ENCODE data around the gene ALK. TPM values are rescaled to one million over a fixed set of nuclear protein-coding genes. Genes with fewer than 3 reads are reported as not detected.

Gene ALK
- total RNA-seq, 1 donor from 2014 or later: not detected

GRCh38 chr2:29335396-29335795 is 586.0 kb downstream of the ALK start:
- H3K4me3 ChIP-seq (ENCODE audit: low read depth, low read length): no peak overlapping the region
- TF ChIP-seq CTCF (IDR thresholded peaks at IDR 0.05; ENCODE audit: insufficient read depth, low read length, severe bottlenecking): no peak
- DNase-seq (ENCODE audit: low read depth): no peak
- no peaks in the 10 kb centered on the region for H3K27me3 ChIP-seq (ENCODE audit: control insufficient read depth, insufficient read depth, low read length)
- H3K36me3 ChIP-seq (ENCODE audit: control insufficient read depth, insufficient read depth, low read length): no peaks in the 10 kb centered on the region
- FAIRE-seq: no peak

- DNase-seq (ENCODE audit: low read depth) (no peak), FAIRE-seq (no peak)
- no peak for TF ChIP-seq CTCF (IDR thresholded peaks at IDR 0.05; ENCODE audit: insufficient read depth, low read length, severe bottlenecking)
Measured at GRCh38 chr2:29334706-29335105, 586.7 kb downstream of the ALK start.

GRCh38 chr2:29332540-29332939 is 588.8 kb downstream of the ALK start:
- no peak for DNase-seq (ENCODE audit: low read depth)
- no peak for TF ChIP-seq CTCF (IDR thresholded peaks at IDR 0.05; ENCODE audit: insufficient read depth, low read length, severe bottlenecking)
- Histone ChIP-seq H3K27me3 (ENCODE audit: control insufficient read depth, insufficient read depth, low read length) (no peaks in the 10 kb centered on the region), H3K4me3 (ENCODE audit: low read depth, low read length) (no peak overlapping the region), H3K36me3 (ENCODE audit: control insufficient read depth, insufficient read depth, low read length) (no peaks in the 10 kb centered on the region)
- no peak for FAIRE-seq

More at GRCh38 chr2:29334706-29335105, 586.7 kb downstream of the ALK start:
- H3K4me3 ChIP-seq (ENCODE audit: low read depth, low read length): no peak overlapping the region
- no peaks in the 10 kb centered on the region for H3K27me3 ChIP-seq (ENCODE audit: control insufficient read depth, insufficient read depth, low read length)
- H3K36me3 ChIP-seq (ENCODE audit: control insufficient read depth, insufficient read depth, low read length): no peaks in the 10 kb centered on the region

GRCh38 chr2:29329899-29330298 is 591.5 kb downstream of the ALK start:
- TF ChIP-seq CTCF (IDR thresholded peaks at IDR 0.05; ENCODE audit: insufficient read depth, low read length, severe bottlenecking): peak; percentile 18
- Histone ChIP-seq H3K4me3 (ENCODE audit: low read depth, low read length) (no peak overlapping the region), H3K36me3 (ENCODE audit: control insufficient read depth, insufficient read depth, low read length) (no peaks in the 10 kb centered on the region), H3K27me3 (ENCODE audit: control insufficient read depth, insufficient read depth, low read length) (no peaks in the 10 kb centered on the region)
- no peak for DNase-seq (ENCODE audit: low read depth)
- FAIRE-seq: no peak

- FAIRE-seq (no peak), DNase-seq (ENCODE audit: low read depth) (no peak)
- Histone ChIP-seq H3K4me3 (ENCODE audit: low read depth, low read length) (no peak overlapping the region), H3K27me3 (ENCODE audit: control insufficient read depth, insufficient read depth, low read length) (no peaks in the 10 kb centered on the region), H3K36me3 (ENCODE audit: control insufficient read depth, insufficient read depth, low read length) (no peaks in the 10 kb centered on the region)
- no peak for TF ChIP-seq CTCF (IDR thresholded peaks at IDR 0.05; ENCODE audit: insufficient read depth, low read length, severe bottlenecking)
Measured at GRCh38 chr2:29326926-29327325, 594.5 kb downstream of the ALK start.

GRCh38 chr2:29325544-29325943 is 595.8 kb downstream of the ALK start:
- no peak overlapping the region for H3K4me3 ChIP-seq (ENCODE audit: low read depth, low read length)
- FAIRE-seq (peak; percentile 90), DNase-seq (ENCODE audit: low read depth) (peak; percentile 71)
- no peaks in the 10 kb centered on the region for H3K36me3 ChIP-seq (ENCODE audit: control insufficient read depth, insufficient read depth, low read length)
- peaks cover 1% of the 10 kb centered on the region for H3K27me3 ChIP-seq (ENCODE audit: control insufficient read depth, insufficient read depth, low read length)
- TF ChIP-seq CTCF (IDR thresholded peaks at IDR 0.05; ENCODE audit: insufficient read depth, low read length, severe bottlenecking): no peak
